Urinary bladder (tissue), 4 donors: ENCODE data around the gene FIS1. TPM values are rescaled to one million over a fixed set of nuclear protein-coding genes. Genes with fewer than 3 reads are reported as not detected.
"Not testable (repeated sequence)": the region's sequence is repeated elsewhere in the genome, so short reads cannot be mapped to it uniquely, and the experiment has no call there.

Experiments used
- DNase-seq: peaks from one replicate; pipeline ENCODE4 v3.0.0-alpha.2; 2015; ENCODE audit errors: extremely low spot score
- H3K27ac ChIP-seq: one replicate; pipeline ENCODE4 v1.5.1; 2013; ENCODE audit warnings: low read depth, mild to moderate bottlenecking, moderate library complexity
- H3K36me3 ChIP-seq: one replicate; pipeline ENCODE4 v1.6.1; 2013; ENCODE audit warnings: mild to moderate bottlenecking, moderate library complexity; ENCODE audit not compliant: insufficient read depth
- H3K4me1 ChIP-seq: one replicate; pipeline ENCODE4 v1.6.1; 2013; ENCODE audit warnings: mild to moderate bottlenecking, moderate library complexity; ENCODE audit not compliant: insufficient read depth
- H3K4me3 ChIP-seq: one replicate; pipeline ENCODE4 v1.5.1; 2013; ENCODE audit warnings: low read depth, low read length
- WGBS: extraction: QIAGEN DNeasy Blood & Tissue Kit; methylation state at CpG from one replicate; pipeline ENCODE4 v1.1.7; 2013; 5-methylcytosine and 5-hydroxymethylcytosine counted together
- polyA plus RNA-seq: library from polyadenylated mRNA; stranded (reverse); fragments of 200-250 nt; gene quantifications from one replicate; pipeline ENCODE4 v1.2.3, GENCODE V29; 2013
- small RNA-seq: library from RNA; depleted of rRNA; stranded (forward); fragments of <200 nt; gene quantifications from one replicate; pipeline ENCODE3, GENCODE V24; 2014
- total RNA-seq: library from RNA; depleted of rRNA; stranded (reverse); fragments of >200 nt; gene quantifications from one replicate; pipeline ENCODE4 v1.2.3, GENCODE V29; 2014
- donor health status: healthy with polysubstance abuse.
- donor health status: healthy.

The FIS1 gene
- total and polyA plus RNA-seq, 2 donors: 66.7 to 247 TPM

GRCh38 chr7:101200504-101200861, 44.4 kb downstream of the FIS1 start:
- no peak overlapping the region for H3K4me3 ChIP-seq
- no peak for DNase-seq
- peaks cover 2% of the 10 kb centered on the region for H3K4me1 ChIP-seq
- no peaks in the 10 kb centered on the region for H3K36me3 ChIP-seq
- no peak overlapping the region for H3K27ac ChIP-seq
- WGBS: 64% methylated on average over 2 of the region's 2 CpGs

GRCh38 chr7:101199522-101199921, 45.4 kb downstream of the FIS1 start:
- not testable (repeated sequence) for H3K36me3 ChIP-seq, DNase-seq, H3K4me1 ChIP-seq, H3K4me3 ChIP-seq, H3K27ac ChIP-seq
- 92% methylated on average over 10 of the region's 10 CpGs for WGBS

GRCh38 chr7:101198476-101198875, 46.4 kb downstream of the FIS1 start:
- Histone ChIP-seq H3K4me1 (peaks cover 2% of the 10 kb centered on the region), H3K36me3 (no peaks in the 10 kb centered on the region), H3K4me3 (no peak overlapping the region), H3K27ac (no peak overlapping the region)
- DNase-seq: no peak
- WGBS: 64% methylated on average over 14 of the region's 14 CpGs

GRCh38 chr7:101197991-101198390, 46.9 kb downstream of the FIS1 start:
- DNase-seq: no peak
- no peak overlapping the region for H3K4me3 ChIP-seq
- no peaks in the 10 kb centered on the region for H3K36me3 ChIP-seq
- no peak overlapping the region for H3K27ac ChIP-seq
- 70% methylated on average over 21 of the region's 21 CpGs for WGBS
- peaks cover 2% of the 10 kb centered on the region for H3K4me1 ChIP-seq

GRCh38 chr7:101195884-101196283, 49.0 kb downstream of the FIS1 start:
- Histone ChIP-seq H3K4me1 (no peaks in the 10 kb centered on the region), H3K4me3 (no peak overlapping the region), H3K27ac (no peak overlapping the region), H3K36me3 (no peaks in the 10 kb centered on the region)
- DNase-seq: no peak
- 86% methylated on average over 17 of the region's 17 CpGs for WGBS

Small RNA genes within 50 kb of the gene (small RNA-seq; reads per million reads assigned to genes)
- gene RNU6-1104P: not detected

Other genes with a start within 250 kb of the FIS1 start
- gene MUC17, start 225.0 kb downstream of the FIS1 start, total RNA-seq: not detected
- gene MUC17, start 225.0 kb downstream of the FIS1 start, polyA plus RNA-seq: not detected
- gene TRIM56, start 159.6 kb downstream of the FIS1 start, total RNA-seq: 13.5 TPM
- 15.4 TPM for gene TRIM56, start 159.6 kb downstream of the FIS1 start, polyA plus RNA-seq
- gene SERPINE1, start 118.0 kb downstream of the FIS1 start, total RNA-seq: 3.1 TPM
- gene SERPINE1, start 118.0 kb downstream of the FIS1 start, polyA plus RNA-seq: 45.6 TPM
- gene AP1S1, start 90.6 kb downstream of the FIS1 start, total RNA-seq: 40.8 TPM
- 41.0 TPM for gene AP1S1, start 90.6 kb downstream of the FIS1 start, polyA plus RNA-seq
- not detected for gene VGF, start 79.5 kb downstream of the FIS1 start, total RNA-seq
- 0.18 TPM for gene VGF, start 79.5 kb downstream of the FIS1 start, polyA plus RNA-seq
- not detected for gene NAT16, start 64.8 kb downstream of the FIS1 start, total RNA-seq
- not detected for gene NAT16, start 64.8 kb downstream of the FIS1 start, polyA plus RNA-seq
- not detected for gene MOGAT3, start 44.0 kb downstream of the FIS1 start, total RNA-seq
- gene MOGAT3, start 44.0 kb downstream of the FIS1 start, polyA plus RNA-seq: not detected
- 24.8 TPM for gene PLOD3, start 27.5 kb downstream of the FIS1 start, total RNA-seq
- 57.6 TPM for gene PLOD3, start 27.5 kb downstream of the FIS1 start, polyA plus RNA-seq
- 59.5 TPM for gene ZNHIT1, start 26.9 kb downstream of the FIS1 start, total RNA-seq
- gene ZNHIT1, start 26.9 kb downstream of the FIS1 start, polyA plus RNA-seq: 77.5 TPM
- 5.3 TPM for gene CLDN15, start 7.3 kb downstream of the FIS1 start, total RNA-seq
- 15.2 TPM for gene CLDN15, start 7.3 kb downstream of the FIS1 start, polyA plus RNA-seq
- 28.2 TPM for gene IFT22, start 76.7 kb upstream of the FIS1 start, total RNA-seq
- 32.9 TPM for gene IFT22, start 76.7 kb upstream of the FIS1 start, polyA plus RNA-seq
- 2.9 TPM for gene COL26A1, start 117.8 kb upstream of the FIS1 start, total RNA-seq
- gene COL26A1, start 117.8 kb upstream of the FIS1 start, polyA plus RNA-seq: 0.06 TPM